HCT116 (cell line): ENCODE results near the gene GIPR. TPM values are rescaled to one million over a fixed set of nuclear protein-coding genes. Genes with fewer than 3 reads are reported as not detected.

Experiments
- ATAC-seq: fragments of 200-7000 bp; cut with Tn5 transposase; 2 replicates; pipeline ENCODE4 v1.9.1; 2020; ENCODE audit warnings: mild to moderate bottlenecking, moderate library complexity
- BruUV-seq: library from RNA; stranded (reverse); fragments of 400-500 nt; replicated peaks from 2 replicates; lab custom pipeline; 2021; lab: Mats Ljungman, UMichigan
- CTCF ChIA-PET: fragments of 300-600 bp; sonication (Branson Sonifier 250); formaldehyde crosslinking; loops from one replicate; lab custom pipeline; 2021; ENCODE audit warnings: antibody characterized with exemption; lab: Charles Lee
- POLR2A ChIA-PET: fragments of 300-600, 350-600 bp; sonication (Branson Sonifier 250); formaldehyde crosslinking; loops from one replicate; lab custom pipeline; 2021; ENCODE audit warnings: antibody characterized with exemption; lab: Charles Lee
- RAD21 ChIA-PET, 2 experiments: fragments of 300-600 bp; sonication (Branson Sonifier 250); formaldehyde crosslinking; loops; one replicate each; lab custom pipeline; 2023; ENCODE audit warnings: low total read pairs in 2 of 2; ENCODE audit not compliant: uncharacterized antibody in 2 of 2, unreplicated experiment in 2 of 2, low non-redundant PET in 1 of 2; lab: Charles Lee
- DNase-seq: peaks from one replicate; pipeline ENCODE4 v3.0.0-alpha.2; 2010; ENCODE audit warnings: low read depth, low spot score
- H2AFZ ChIP-seq: fragments of 200-600 bp; shearing (Covaris generic), sonication (generic); 2 replicates; pipeline ENCODE4 v1.6.1; 2017; ENCODE audit warnings: low read depth, mixed run types, mixed read lengths, antibody characterized with exemption, low read length; ENCODE audit not compliant: poor library complexity, severe bottlenecking
- H3K27ac ChIP-seq: 2 replicates; pipeline ENCODE4 v1.5.1; 2012; ENCODE audit warnings: low read depth, low read length
- H3K27me3 ChIP-seq: fragments of 200-600 bp; sonication (generic); 2 replicates; pipeline ENCODE4 v1.6.1; 2016; ENCODE audit warnings: mixed run types, low read length, mixed read lengths; ENCODE audit not compliant: insufficient read depth
- H3K36me3 ChIP-seq, 2 experiments: fragments of 200-500 bp in 1 of 2; fragments of 200-600 bp in 1 of 2; sonication (Bioruptor generic) in 1 of 2; sonication (generic) in 1 of 2; 2 replicates each; pipeline versions ENCODE4 v1.5.1 to v1.6.1; 2014 to 2016; ENCODE audit warnings: low read length in 2 of 2, inconsistent platforms in 1 of 2, mixed read lengths in 1 of 2, mixed run types in 1 of 2; ENCODE audit not compliant: insufficient read depth in 2 of 2, control insufficient read depth in 1 of 2
- H3K4me1 ChIP-seq, 2 experiments: fragments of 200-600 bp in 1 of 2; sonication (generic) in 1 of 2; 2 replicates each; pipeline versions ENCODE4 v1.5.1 to v1.6.1; 2012 to 2017; ENCODE audit warnings: low read length in 2 of 2, inconsistent platforms in 1 of 2, mild to moderate bottlenecking in 1 of 2, mixed read lengths in 1 of 2, mixed run types in 1 of 2, moderate library complexity in 1 of 2; ENCODE audit not compliant: insufficient read depth in 2 of 2, control insufficient read depth in 1 of 2
- H3K4me2 ChIP-seq: fragments of 200-600 bp; sonication (generic); 2 replicates; pipeline ENCODE4 v1.6.1; 2017; ENCODE audit warnings: mixed run types, low read length, mixed read lengths
- H3K4me3 ChIP-seq, 2 experiments: fragments of 200-600 bp in 1 of 2; sonication (generic) in 1 of 2; replicated peaks in 1 of 2; 2 replicates each; pipeline ENCODE4 v1.5.1; 2011 to 2016; ENCODE audit warnings: low read length in 2 of 2, control low read depth in 1 of 2, low read depth in 1 of 2, mild to moderate bottlenecking in 1 of 2, mixed read lengths in 1 of 2, mixed run types in 1 of 2
- H3K79me2 ChIP-seq: fragments of 200-600 bp; sonication (generic); 2 replicates; pipeline ENCODE4 v1.6.1; 2017; ENCODE audit warnings: mild to moderate bottlenecking, mixed run types, low read length, moderate library complexity, mixed read lengths; ENCODE audit not compliant: insufficient read depth
- H3K9ac ChIP-seq: fragments of 200-600 bp; sonication (generic); 2 replicates; pipeline ENCODE4 v1.6.1; 2016; ENCODE audit warnings: low read length, mixed read lengths
- H3K9me2 ChIP-seq: fragments of 200-600 bp; sonication (generic), shearing (Covaris generic); 2 replicates; pipeline ENCODE4 v1.6.1; 2017; ENCODE audit warnings: mixed run types, mild to moderate bottlenecking, moderate library complexity; ENCODE audit not compliant: insufficient read depth
- H3K9me3 ChIP-seq, 2 experiments: fragments of 200-500 bp in 1 of 2; fragments of 200-600 bp in 1 of 2; sonication (Bioruptor generic) in 1 of 2; sonication (generic) in 1 of 2; 2 replicates each; pipeline ENCODE4 v1.6.1; 2014 to 2017; ENCODE audit warnings: low read length in 2 of 2, mixed read lengths in 2 of 2, inconsistent platforms in 1 of 2, low read depth in 1 of 2, mild to moderate bottlenecking in 1 of 2, mixed run types in 1 of 2, moderate library complexity in 1 of 2; ENCODE audit not compliant: control insufficient read depth in 1 of 2, insufficient read depth in 1 of 2
- H4K20me1 ChIP-seq: fragments of 200-600 bp; sonication (generic), shearing (Covaris generic); 2 replicates; pipeline ENCODE4 v1.6.1; 2017; ENCODE audit warnings: mixed run types, mild to moderate bottlenecking, moderate library complexity; ENCODE audit not compliant: insufficient read depth
- ATF3 ChIP-seq: IDR thresholded peaks from 2 replicates; pipeline ENCODE4 v1.6.1; 2012
- CTCF ChIP-seq, 3 experiments: fragments of 200-600 bp in 1 of 3; sonication (generic) in 1 of 3; IDR thresholded peaks in 2 of 3; conservative IDR thresholded peaks in 1 of 3; 2 replicates each; pipeline ENCODE4 v1.5.1; 2012 to 2017; ENCODE audit warnings: low read depth in 2 of 3, low read length in 2 of 3, antibody characterized with exemption in 1 of 3, borderline replicate concordance in 1 of 3, control low read depth in 1 of 3, mild to moderate bottlenecking in 1 of 3, mixed read lengths in 1 of 3, mixed run types in 1 of 3, moderate library complexity in 1 of 3; ENCODE audit not compliant: insufficient read depth in 1 of 3
- ELF1 ChIP-seq: IDR thresholded peaks from 2 replicates; pipeline ENCODE4 v1.6.1; 2012; ENCODE audit warnings: low read depth, borderline replicate concordance
- JUND ChIP-seq: IDR thresholded peaks from 2 replicates; pipeline ENCODE4 v1.6.1; 2012
- MAX ChIP-seq: IDR thresholded peaks from 2 replicates; pipeline ENCODE4 v1.6.1; 2012
- RAD21 ChIP-seq: IDR thresholded peaks from 2 replicates; pipeline ENCODE4 v1.6.1; 2012; ENCODE audit warnings: low read depth, mild to moderate bottlenecking
- REST ChIP-seq: IDR thresholded peaks from 2 replicates; pipeline ENCODE4 v1.6.1; 2012; ENCODE audit warnings: low read depth
- SIN3A ChIP-seq: IDR thresholded peaks from 2 replicates; pipeline ENCODE4 v1.6.1; 2012; ENCODE audit warnings: low read depth
- TCF7L2 ChIP-seq: IDR thresholded peaks from 2 replicates; pipeline ENCODE4 v1.7.0; 2011; ENCODE audit warnings: borderline replicate concordance, inconsistent platforms; ENCODE audit not compliant: insufficient read depth, insufficient read length; ENCODE audit errors: extremely low read depth
- intact Hi-C: fragments of 100-400 bp; cut with micrococcal nuclease; formaldehyde crosslinking; loops from 2 replicates; pipeline ENCODE4 v1.10.0; 2022
- total RNA-seq: library from RNA; stranded (reverse); gene quantifications from one replicate; pipeline ENCODE4 v1.2.1, GENCODE V29; 2021; ENCODE audit not compliant: unreplicated experiment

The GIPR gene
- total RNA-seq, 1 experiment from 2014 or later, result 14.1 TPM

GRCh38 chr19:45653634-45654033 is 14.4 kb upstream of the GIPR start (continued):
- no peak for TF ChIP-seq REST
- no peak for TF ChIP-seq RAD21
- TF ChIP-seq ELF1, result no peak
- no peak for TF ChIP-seq SIN3A
- no peak for TF ChIP-seq MAX
- no peak for TF ChIP-seq ATF3

GRCh38 chr19:45655073-45655472 is 12.9 kb upstream of the GIPR start:
- Histone ChIP-seq H4K20me1 (no peaks in the 10 kb centered on the region), H3K9ac (no peak overlapping the region), H3K79me2 (no peaks in the 10 kb centered on the region), H3K4me1 (no peaks in the 10 kb centered on the region; a peak in 1 of 4 replicates), H3K36me3 (no peaks in the 10 kb centered on the region), H3K9me3 (no peaks in the 10 kb centered on the region), H3K27me3 (no peaks in the 10 kb centered on the region), H3K9me2 (no peaks in the 10 kb centered on the region), H3K4me3 (no peak overlapping the region), H3K27ac (no peak overlapping the region), H3K4me2 (no peak overlapping the region), H2AFZ (no peak overlapping the region)
- intact Hi-C loops, result no loop called here
- no peak for TF ChIP-seq TCF7L2
- no peak for TF ChIP-seq MAX
- no peak for TF ChIP-seq JUND
- TF ChIP-seq CTCF (IDR thresholded peaks at IDR 0.05 in 2 of 3, conservative IDR thresholded peaks at IDR 0.05 in 1 of 3; ENCODE audit: borderline replicate concordance in 1 of 3, insufficient read depth in 1 of 3, low read depth in 2 of 3, low read length in 2 of 3), result no peak
- BruUV-seq, result no TSS peak
- RAD21 ChIA-PET, result no interaction called here
- ATAC-seq, result no peak
- POLR2A ChIA-PET, result no interaction called here
- CTCF ChIA-PET, result no interaction called here
- DNase-seq, result no peak
